ENCODE data around the gene PRSS23. TPM values are rescaled to one million over a fixed set of nuclear protein-coding genes. Genes with fewer than 3 reads are reported as not detected.
"Not testable (repeated sequence)": the region's sequence is repeated elsewhere in the genome, so short reads cannot be mapped to it uniquely, and the experiment has no call there.

The PRSS23 gene
- total RNA-seq, 1 donor from 2014 or later: 178 TPM

- no peak for DNase-seq (ENCODE audit: low spot score)
Observed at GRCh38 chr11:86814775-86815174, 14.4 kb downstream of the PRSS23 start.

DNA sequence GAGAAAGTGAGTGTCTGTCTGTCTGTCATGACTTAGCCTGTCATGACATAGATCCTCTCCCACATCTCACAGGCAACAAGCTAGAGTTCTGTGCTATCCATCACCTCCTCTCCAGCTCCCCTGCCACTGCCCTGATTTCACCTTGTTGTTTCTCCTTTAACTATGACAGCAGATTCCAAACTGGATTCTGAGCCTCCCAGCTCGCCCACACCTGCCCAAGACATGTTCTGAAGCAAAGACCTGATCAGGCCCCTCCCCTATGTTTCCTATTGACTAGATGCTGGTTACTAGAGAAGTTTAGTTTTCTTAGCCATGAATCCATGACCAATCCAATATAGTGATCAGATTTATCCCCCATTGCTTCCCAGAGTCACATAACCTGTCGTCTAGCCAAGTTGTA is 15.4 kb downstream of the PRSS23 start:
- no peak for DNase-seq (ENCODE audit: low spot score)

DNA sequence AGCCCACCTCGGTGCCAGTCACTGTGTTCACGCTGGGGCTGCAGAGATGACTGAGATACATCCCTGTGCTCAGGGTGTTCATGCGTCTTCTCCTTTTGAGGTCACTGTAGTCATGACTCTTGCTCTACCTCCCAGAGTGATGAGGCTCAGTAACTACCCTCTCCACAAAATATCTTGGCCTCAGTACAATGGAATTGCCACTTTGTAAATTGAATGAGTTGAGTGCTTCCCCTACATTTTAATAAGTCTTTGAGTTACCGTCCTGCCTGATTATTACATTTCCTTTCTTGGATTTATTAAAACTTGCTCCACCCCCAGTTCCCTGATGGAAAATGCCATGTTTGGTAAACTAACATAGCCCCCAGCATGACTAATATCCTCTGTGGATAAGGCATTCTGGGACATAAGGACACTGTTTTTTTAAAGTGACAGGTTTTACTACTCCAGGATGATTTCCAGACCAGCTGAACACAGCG is 15.9 kb downstream of the PRSS23 start:
- DNase-seq (ENCODE audit: low spot score): no peak

- DNase-seq (ENCODE audit: low spot score): no peak
Observed at GRCh38 chr11:86818462-86819192, 18.3 kb downstream of the PRSS23 start.

GRCh38 chr11:86824139-86824538 is 23.8 kb downstream of the PRSS23 start:
- DNase-seq (ENCODE audit: low spot score): not testable (repeated sequence)

GRCh38 chr11:86834376-86834775 is 34.0 kb downstream of the PRSS23 start:
- not testable (repeated sequence) for DNase-seq (ENCODE audit: low spot score)

GRCh38 chr11:86844762-86845508 is 44.6 kb downstream of the PRSS23 start:
- DNase-seq (ENCODE audit: low spot score): not testable (repeated sequence)

- peak; percentile 54 for DNase-seq (ENCODE audit: low spot score)
Observed at GRCh38 chr11:86848132-86848531, 47.8 kb downstream of the PRSS23 start.

DNA sequence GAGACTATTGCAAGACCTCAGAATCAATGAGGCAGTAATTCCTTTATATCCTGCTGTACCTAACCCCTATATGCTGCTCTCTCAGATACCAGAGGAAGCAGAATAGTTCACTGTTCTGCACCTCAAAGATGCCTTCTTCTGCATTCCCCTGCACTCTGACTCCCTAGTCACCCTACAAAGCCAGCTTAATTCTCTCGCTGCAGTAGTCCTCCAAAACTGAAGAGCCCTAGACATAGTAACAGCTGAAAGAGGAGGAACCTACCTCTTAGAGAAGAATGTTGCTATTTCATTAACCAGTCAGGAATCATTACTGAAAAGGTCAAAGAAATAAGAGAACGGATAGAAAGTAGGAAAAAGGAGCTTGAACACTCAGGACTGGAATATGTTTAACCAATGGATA is 49.3 kb downstream of the PRSS23 start:
- no peak for DNase-seq (ENCODE audit: low spot score)

Other genes starting within 250 kb of the PRSS23 start
- 37.6 TPM for gene ME3, start 127.9 kb upstream of the PRSS23 start, total RNA-seq
- 18.2 TPM for gene FZD4, start 154.9 kb downstream of the PRSS23 start, total RNA-seq
- gene TMEM135, start 237.4 kb downstream of the PRSS23 start, total RNA-seq: 23.7 TPM